K562 (cell line): ENCODE measurements around the gene RWDD1. TPM values are rescaled to one million over a fixed set of nuclear protein-coding genes. Genes with fewer than 3 reads are reported as not detected.

ENCODE experiments used
- ARID2 ChIP-seq: fragments of 450-650 bp; IDR thresholded peaks from 2 replicates; pipeline ENCODE4 v1.6.1; 2017; ENCODE audit warnings: antibody characterized with exemption, mild to moderate bottlenecking
- ARID3B ChIP-seq: fragments of 250-450 bp; sonication (Bioruptor Pico); IDR thresholded peaks from 2 replicates; pipeline ENCODE4 v1.4.0; 2020; ENCODE audit warnings: borderline replicate concordance
- BRD4 ChIP-seq: fragments of 200-600 bp; sonication (generic); IDR thresholded peaks from 2 replicates; pipeline ENCODE4 v1.6.1; 2017; ENCODE audit warnings: inconsistent platforms
- BRF1 ChIP-seq: IDR thresholded peaks from 3 replicates; pipeline ENCODE4 v1.6.1; 2011; ENCODE audit warnings: borderline replicate concordance, mild to moderate bottlenecking; ENCODE audit not compliant: insufficient read length; ENCODE audit errors: extremely low read depth
- HNRNPL ChIP-seq: fragments of 200-400 bp; formaldehyde crosslinking; IDR thresholded peaks from 2 replicates; pipeline ENCODE4 v1.6.1; 2017; ENCODE audit warnings: low read depth, mild to moderate bottlenecking, low read length
- IFI16 ChIP-seq: fragments of 250-450 bp; sonication (Bioruptor Pico); IDR thresholded peaks from 2 replicates; pipeline ENCODE4 v2.1.2; 2022; ENCODE audit warnings: mild to moderate bottlenecking, inconsistent platforms
- MAFG ChIP-seq: fragments of 450-650 bp; conservative IDR thresholded peaks from 2 replicates; pipeline ENCODE4 v1.6.1; 2016; ENCODE audit warnings: missing genetic modification characterization, missing compliant biosample characterization
- ZBTB40 ChIP-seq, 2 experiments: fragments of 450-650 bp in 1 of 2; sonication (generic) in 1 of 2; formaldehyde crosslinking in 1 of 2; IDR thresholded peaks; 2 replicates each; pipeline versions ENCODE4 v1.7.1 to v1.9.0; 2016 to 2022; ENCODE audit warnings: inconsistent platforms in 1 of 2, mild to moderate bottlenecking in 1 of 2, missing genetic modification reagents in 1 of 2
- ZEB2 ChIP-seq: fragments of 450-650 bp; IDR thresholded peaks from 2 replicates; pipeline ENCODE4 v1.6.1; 2016
- ZNF785 ChIP-seq: fragments of 250-450 bp; sonication (Bioruptor Pico); IDR thresholded peaks from 2 replicates; pipeline ENCODE4 v1.4.0; 2020; ENCODE audit warnings: mild to moderate bottlenecking
- polyA plus RNA-seq, 8 experiments: library from polyadenylated mRNA; depleted of rRNA in 4 of 8; stranded (reverse) in 5 of 8; unstranded in 3 of 8; fragments of >200 nt; fragmentation: Nextera tagmentation in 2 of 8; fragmentation: Illumina TruSeq in 1 of 8; extraction: Ambion mirVana in 2 of 8; extraction: Trizol in 1 of 8; gene quantifications; 2 replicates each; pipeline versions ENCODE4 v1.2.1 to v1.2.3, GENCODE V29; 2011 to 2014; ENCODE audit warnings: inconsistent platforms in 1 of 8, missing spikeins in 1 of 8
- total RNA-seq, 7 experiments: library from RNA; depleted of rRNA in 6 of 7; stranded (reverse); fragments of >200 nt in 6 of 7; fragmentation: Illumina TruSeq in 2 of 7; extraction: Trizol in 2 of 7; gene quantifications; 2 replicates each; pipeline versions ENCODE4 v1.2.1 to v1.2.3, GENCODE V29; 2011 to 2021; ENCODE audit warnings: low replicate concordance in 1 of 7
- TF ChIP-seq, protein P1 (sequence below): sonication (generic); formaldehyde crosslinking; IDR thresholded peaks from 2 replicates; pipeline ENCODE4 v1.8.1; 2023; ENCODE audit warnings: missing genetic modification reagents, mild to moderate bottlenecking, borderline replicate concordance

RWDD1 gene
- total and polyA plus RNA-seq, 9 of the 15 experiments (the other 6 are each of a cell fraction or from before 2014, with no cell fraction given) = 31.9 to 89.8 (median 48.7) TPM

DNA sequence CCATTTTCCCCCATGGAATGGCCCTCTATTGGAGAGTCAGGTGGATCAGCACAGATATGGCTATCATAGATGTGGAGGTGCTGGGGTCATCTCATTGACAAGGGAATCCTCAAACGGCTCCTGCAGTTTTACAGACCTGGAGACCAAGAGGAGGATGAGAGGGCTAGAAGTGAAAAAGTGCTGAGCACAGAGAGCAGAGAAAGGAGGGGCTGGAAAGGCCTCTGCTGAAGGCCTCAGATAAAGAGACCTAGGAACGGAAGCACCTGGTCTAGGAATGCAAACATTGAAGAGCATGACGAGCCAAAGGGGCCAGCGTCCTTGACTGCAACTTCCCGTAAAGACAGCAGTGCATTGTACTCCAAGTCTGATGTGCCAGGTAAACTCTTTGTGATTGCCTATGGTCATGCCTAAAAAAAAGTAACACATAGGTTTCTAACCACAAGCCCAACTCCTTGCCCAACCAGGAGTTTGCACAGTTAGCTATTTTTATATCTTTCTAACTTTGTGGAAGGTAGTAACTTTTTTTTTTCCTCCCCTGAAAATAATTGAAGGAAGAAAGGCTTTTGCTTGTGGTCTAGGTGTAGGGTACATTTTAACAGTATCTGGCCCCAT is 60.2 kb downstream of the RWDD1 start (continued):
- TF ChIP-seq BRD4 = no peak
- TF ChIP-seq, protein P1, sequence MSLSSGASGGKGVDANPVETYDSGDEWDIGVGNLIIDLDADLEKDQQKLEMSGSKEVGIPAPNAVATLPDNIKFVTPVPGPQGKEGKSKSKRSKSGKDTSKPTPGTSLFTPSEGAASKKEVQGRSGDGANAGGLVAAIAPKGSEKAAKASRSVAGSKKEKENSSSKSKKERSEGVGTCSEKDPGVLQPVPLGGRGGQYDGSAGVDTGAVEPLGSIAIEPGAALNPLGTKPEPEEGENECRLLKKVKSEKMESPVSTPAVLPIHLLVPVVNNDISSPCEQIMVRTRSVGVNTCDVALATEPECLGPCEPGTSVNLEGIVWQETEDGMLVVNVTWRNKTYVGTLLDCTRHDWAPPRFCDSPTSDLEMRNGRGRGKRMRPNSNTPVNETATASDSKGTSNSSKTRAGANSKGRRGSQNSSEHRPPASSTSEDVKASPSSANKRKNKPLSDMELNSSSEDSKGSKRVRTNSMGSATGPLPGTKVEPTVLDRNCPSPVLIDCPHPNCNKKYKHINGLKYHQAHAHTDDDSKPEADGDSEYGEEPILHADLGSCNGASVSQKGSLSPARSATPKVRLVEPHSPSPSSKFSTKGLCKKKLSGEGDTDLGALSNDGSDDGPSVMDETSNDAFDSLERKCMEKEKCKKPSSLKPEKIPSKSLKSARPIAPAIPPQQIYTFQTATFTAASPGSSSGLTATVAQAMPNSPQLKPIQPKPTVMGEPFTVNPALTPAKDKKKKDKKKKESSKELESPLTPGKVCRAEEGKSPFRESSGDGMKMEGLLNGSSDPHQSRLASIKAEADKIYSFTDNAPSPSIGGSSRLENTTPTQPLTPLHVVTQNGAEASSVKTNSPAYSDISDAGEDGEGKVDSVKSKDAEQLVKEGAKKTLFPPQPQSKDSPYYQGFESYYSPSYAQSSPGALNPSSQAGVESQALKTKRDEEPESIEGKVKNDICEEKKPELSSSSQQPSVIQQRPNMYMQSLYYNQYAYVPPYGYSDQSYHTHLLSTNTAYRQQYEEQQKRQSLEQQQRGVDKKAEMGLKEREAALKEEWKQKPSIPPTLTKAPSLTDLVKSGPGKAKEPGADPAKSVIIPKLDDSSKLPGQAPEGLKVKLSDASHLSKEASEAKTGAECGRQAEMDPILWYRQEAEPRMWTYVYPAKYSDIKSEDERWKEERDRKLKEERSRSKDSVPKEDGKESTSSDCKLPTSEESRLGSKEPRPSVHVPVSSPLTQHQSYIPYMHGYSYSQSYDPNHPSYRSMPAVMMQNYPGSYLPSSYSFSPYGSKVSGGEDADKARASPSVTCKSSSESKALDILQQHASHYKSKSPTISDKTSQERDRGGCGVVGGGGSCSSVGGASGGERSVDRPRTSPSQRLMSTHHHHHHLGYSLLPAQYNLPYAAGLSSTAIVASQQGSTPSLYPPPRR (CRISPR knock-in tag) = no peak
- no peak for TF ChIP-seq ZNF785 (CRISPR knock-in tag)
- no peak for TF ChIP-seq IFI16 (CRISPR knock-in tag)
- TF ChIP-seq ARID3B = no peak
- TF ChIP-seq ARID2 = no peak
- TF ChIP-seq MAFG (tag) = peak; percentile 54
- no peak for TF ChIP-seq HNRNPL
- TF ChIP-seq ZBTB40 (IDR thresholded peaks at IDR 0.05) = no peak
- TF ChIP-seq ZBTB40 (CRISPR knock-in tag; IDR thresholded peaks at IDR 0.05) = no peak
- peak; percentile 86 for TF ChIP-seq ZEB2
- no peak for TF ChIP-seq BRF1
